Heart left ventricle (tissue), 16 donors: Measurements from ENCODE around the gene PARD3B. TPM values are rescaled to one million over a fixed set of nuclear protein-coding genes. Genes with fewer than 3 reads are reported as not detected.

Experiments
- ATAC-seq, 4 donors: fragments of 200-7000 bp; cut with Tn5 transposase; one replicate each; pipeline ENCODE4 v1.9.1; 2020 to 2022; ENCODE audit warnings: moderate library complexity in 4 of 4, mild to moderate bottlenecking in 3 of 4, moderate number of reproducible peaks in 1 of 4
- DNase-seq, 5 donors: peaks; one replicate each; pipeline ENCODE4 v3.0.0-alpha.2; 2020
- H3K27ac ChIP-seq, 12 donors: fragments of 200-600 bp; sonication (generic) in 4 of 12; one replicate each; pipeline versions ENCODE4 v1.5.0 to v1.8.0; 2016 to 2022; ENCODE audit warnings: mild to moderate bottlenecking in 2 of 12
- H3K27me3 ChIP-seq, 9 donors: fragments of 200-600 bp; sonication (generic) in 2 of 9; one replicate each; pipeline versions ENCODE4 v1.5.1 to v1.8.0; 2016 to 2022; ENCODE audit warnings: mild to moderate bottlenecking in 3 of 9
- H3K36me3 ChIP-seq, 9 donors: fragments of 200-600 bp; sonication (generic) in 2 of 9; one replicate each; pipeline versions ENCODE4 v1.5.0 to v1.8.0; 2018 to 2022; ENCODE audit warnings: mild to moderate bottlenecking in 2 of 9
- H3K4me1 ChIP-seq, 12 donors: fragments of 200-600 bp; sonication (generic) in 4 of 12; one replicate each; pipeline versions ENCODE4 v1.5.0 to v1.8.0; 2016 to 2022; ENCODE audit warnings: mild to moderate bottlenecking in 3 of 12
- H3K4me3 ChIP-seq, 12 donors: fragments of 200-600 bp; sonication (generic) in 4 of 12; one replicate each; pipeline versions ENCODE4 v1.5.0 to v1.8.0; 2017 to 2022; ENCODE audit warnings: mild to moderate bottlenecking in 9 of 12, moderate library complexity in 4 of 12
- H3K9me3 ChIP-seq, 12 donors: fragments of 200-600 bp; sonication (generic) in 4 of 12; one replicate each; pipeline versions ENCODE4 v1.5.0 to v1.8.0; 2016 to 2022; ENCODE audit warnings: mild to moderate bottlenecking in 1 of 12
- POLR2A ChIP-seq, 2 donors: fragments of 450-650 bp; IDR thresholded peaks; one replicate each; pipeline ENCODE4 v1.6.1; 2017; ENCODE audit warnings: antibody characterized with exemption in 2 of 2, mild to moderate bottlenecking in 2 of 2, moderate library complexity in 2 of 2
- WGBS, 4 donors: extraction: QIAGEN DNeasy Blood & Tissue Kit in 2 of 4; methylation state at CpG; one replicate each; pipeline versions ENCODE4 v1.1.5 to v1.1.7; 2013 to 2018; 5-methylcytosine and 5-hydroxymethylcytosine counted together
- intact Hi-C, 10 donors: fragments of 100-400 bp; cut with DNase I; formaldehyde crosslinking; loops; one replicate each; pipeline versions ENCODE4 v1.11.1 to v1.14.2; 2022
- polyA plus RNA-seq, 2 donors: library from polyadenylated mRNA; stranded (reverse); fragments of 200-250 nt; gene quantifications; one replicate each; pipeline ENCODE4 v1.2.3, GENCODE V29; 2013
- total RNA-seq, 9 donors: library from RNA; depleted of rRNA in 2 of 9; stranded (reverse); fragments of >200 nt in 2 of 9; fragmentation: NEBNext Ultra II Directional in 3 of 9; extraction: Animal tissue kit (Norgen Biotek cat#: 25700) in 3 of 9; gene quantifications; one replicate each; pipeline versions ENCODE4 v1.1.0 to v1.2.4, GENCODE V29; 2016 to 2023
- TF ChIP-seq, protein P1 (sequence below), 12 donors: fragments of 200-600 bp; sonication (generic) in 4 of 12; IDR thresholded peaks; one replicate each; pipeline versions ENCODE4 v1.5.0 to v1.8.0; 2018 to 2022; ENCODE audit warnings: antibody characterized with exemption in 12 of 12, mild to moderate bottlenecking in 5 of 12
- donor health status: ischemic (EF 13 %, LVEDD 7.1; RV severe dilation, severe dysfunction).
- donor health status: healthy with polysubstance abuse.
- donor health status: DM: no; HTN: yes; CAD: no.
- donor health status: DM: no; HTN: no; CAD: no.
- donor health status: ischemic (EF 25% LVEDD 6.9; RV normal size, moderate dysfunction).
- donor health status: ischemic (EF 25% LVEDD 5.7; RV mildly dilated, moderate dysfunction).
- donor health status: healthy.
- donor health status: DM: yes; HTN: yes; CAD: no.
- donor health status: ischemic (EF 35%, LVEDD 5.7; RV mildly dilated, moderate dysfunction).
- donor health status: nonischemic (EF 11% LVEDD 7.7; RV severe dilation, severe dysfunction).
- donor health status: DM: yes; HTN: yes; CAD: no.
- donor health status: PGD.
- donor health status: ischemic (EF 29% LVEDD 5.4; RV normal size, mild dysfunction).
- donor health status: nonischemic (EF 23%, LVEDD 6.1; RV moderate dilation, normal function).

PARD3B gene
- total and polyA plus RNA-seq, 11 donors: 0.71 to 15.1 (median 6.2) TPM

DNA sequence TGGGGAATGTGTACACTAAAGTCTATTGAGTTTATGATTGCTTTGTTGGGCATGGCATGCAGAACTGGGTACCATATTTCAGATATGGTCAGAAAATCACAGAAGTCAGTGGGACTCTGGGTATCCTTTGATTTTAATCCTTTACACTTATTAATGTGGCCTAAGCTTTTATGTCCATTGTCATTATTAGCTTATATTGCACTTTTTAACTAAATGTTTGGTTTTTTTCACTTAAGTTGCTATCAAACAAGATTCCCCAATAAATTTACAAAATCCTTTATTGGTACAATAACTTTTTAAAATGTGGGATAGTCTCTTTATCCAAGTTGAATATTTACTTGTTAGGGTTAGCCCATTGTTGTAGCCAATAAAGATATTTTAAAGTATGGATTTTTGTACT, 902.9 kb downstream of the PARD3B start:
- intact Hi-C loops: no loop called here
- no peak for DNase-seq
- H3K9me3 ChIP-seq: peaks cover 0 to 3% (median 0%) of the 10 kb centered on the region in 12 donors
- H3K36me3 ChIP-seq: no peaks in the 10 kb centered on the region
- H3K4me1 ChIP-seq: no peaks in the 10 kb centered on the region
- no peak overlapping the region for H3K27ac ChIP-seq
- no peak overlapping the region for H3K4me3 ChIP-seq
- TF ChIP-seq, protein P1, sequence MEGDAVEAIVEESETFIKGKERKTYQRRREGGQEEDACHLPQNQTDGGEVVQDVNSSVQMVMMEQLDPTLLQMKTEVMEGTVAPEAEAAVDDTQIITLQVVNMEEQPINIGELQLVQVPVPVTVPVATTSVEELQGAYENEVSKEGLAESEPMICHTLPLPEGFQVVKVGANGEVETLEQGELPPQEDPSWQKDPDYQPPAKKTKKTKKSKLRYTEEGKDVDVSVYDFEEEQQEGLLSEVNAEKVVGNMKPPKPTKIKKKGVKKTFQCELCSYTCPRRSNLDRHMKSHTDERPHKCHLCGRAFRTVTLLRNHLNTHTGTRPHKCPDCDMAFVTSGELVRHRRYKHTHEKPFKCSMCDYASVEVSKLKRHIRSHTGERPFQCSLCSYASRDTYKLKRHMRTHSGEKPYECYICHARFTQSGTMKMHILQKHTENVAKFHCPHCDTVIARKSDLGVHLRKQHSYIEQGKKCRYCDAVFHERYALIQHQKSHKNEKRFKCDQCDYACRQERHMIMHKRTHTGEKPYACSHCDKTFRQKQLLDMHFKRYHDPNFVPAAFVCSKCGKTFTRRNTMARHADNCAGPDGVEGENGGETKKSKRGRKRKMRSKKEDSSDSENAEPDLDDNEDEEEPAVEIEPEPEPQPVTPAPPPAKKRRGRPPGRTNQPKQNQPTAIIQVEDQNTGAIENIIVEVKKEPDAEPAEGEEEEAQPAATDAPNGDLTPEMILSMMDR (IDR thresholded peaks at IDR 0.05): no peak
- no peak for TF ChIP-seq POLR2A (IDR thresholded peaks at IDR 0.05)
- H3K27me3 ChIP-seq: no peaks in the 10 kb centered on the region
- ATAC-seq: no peak

DNA sequence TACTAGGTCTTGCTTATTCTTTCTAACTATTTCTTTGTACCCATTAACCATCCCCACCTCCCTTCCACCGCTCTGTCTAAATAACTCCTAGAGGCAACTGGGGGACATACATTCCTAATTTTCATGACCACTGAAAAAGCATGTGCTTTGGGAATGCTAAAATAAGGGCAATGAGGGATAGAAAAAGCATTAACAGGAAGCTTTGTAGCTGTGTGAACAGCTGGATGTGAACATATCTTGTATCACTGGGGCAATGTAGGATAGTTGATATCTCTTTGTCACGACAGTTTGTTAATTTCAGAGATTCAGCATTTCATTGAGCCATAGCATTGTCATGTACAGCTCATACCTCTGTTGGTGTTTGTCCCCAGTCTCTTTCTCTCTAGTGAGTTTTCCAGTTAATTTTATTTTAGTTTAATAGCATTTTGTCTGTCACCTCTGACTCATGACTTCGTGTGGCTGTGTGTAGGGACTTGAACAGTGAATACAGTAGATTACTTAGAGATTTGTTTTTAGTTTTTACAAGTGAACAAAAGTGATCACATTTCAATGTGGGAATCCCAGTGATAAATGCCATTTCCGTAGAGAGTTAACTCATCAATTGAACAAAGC, 906.7 kb downstream of the PARD3B start:
- no peak for DNase-seq

DNA sequence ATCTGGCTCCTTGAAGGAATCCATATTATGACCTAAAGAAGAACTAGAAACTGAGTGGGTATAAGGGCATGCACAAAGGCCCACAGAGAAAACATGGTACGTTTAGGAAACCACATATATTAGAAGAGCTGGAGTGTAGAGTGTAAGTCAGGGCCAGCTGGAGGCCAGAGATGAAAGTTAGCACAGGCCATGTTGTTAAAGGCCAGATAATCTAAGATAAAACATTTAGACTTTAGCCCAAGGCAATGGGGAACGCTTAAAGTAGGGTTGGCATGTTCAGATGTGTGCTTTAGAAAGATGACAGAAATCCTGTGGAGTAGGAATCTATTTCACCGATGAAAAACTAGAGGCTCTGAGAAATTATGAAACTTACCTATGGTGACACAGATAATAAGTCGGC, 907.9 kb downstream of the PARD3B start:
- Histone ChIP-seq H3K4me1 (no peaks in the 10 kb centered on the region), H3K4me3 (no peak overlapping the region), H3K9me3 (no peaks in the 10 kb centered on the region), H3K27ac (no peak overlapping the region), H3K36me3 (no peaks in the 10 kb centered on the region), H3K27me3 (no peaks in the 10 kb centered on the region)
- ATAC-seq: no peak
- WGBS, 4 donors: 87 to 96% (median 92%) methylated on average over 4 of the region's 4 CpGs
- intact Hi-C loops: no loop called here
- no peak for DNase-seq
- no peak for TF ChIP-seq POLR2A (IDR thresholded peaks at IDR 0.05)
- TF ChIP-seq, protein P1 (IDR thresholded peaks at IDR 0.05): no peak

More for the DNA sequence above, 906.7 kb downstream of the PARD3B start:
- Histone ChIP-seq H3K4me3 (no peak overlapping the region), H3K9me3 (no peaks in the 10 kb centered on the region), H3K4me1 (no peaks in the 10 kb centered on the region), H3K36me3 (no peaks in the 10 kb centered on the region), H3K27ac (no peak overlapping the region), H3K27me3 (no peaks in the 10 kb centered on the region)
- TF ChIP-seq POLR2A (IDR thresholded peaks at IDR 0.05): no peak
- TF ChIP-seq, protein P1 (IDR thresholded peaks at IDR 0.05): no peak
- no peak for ATAC-seq
- WGBS, 4 donors: 84 to 92% (median 88%) methylated on average over 4 of the region's 4 CpGs
- intact Hi-C loops: no loop called here

DNA sequence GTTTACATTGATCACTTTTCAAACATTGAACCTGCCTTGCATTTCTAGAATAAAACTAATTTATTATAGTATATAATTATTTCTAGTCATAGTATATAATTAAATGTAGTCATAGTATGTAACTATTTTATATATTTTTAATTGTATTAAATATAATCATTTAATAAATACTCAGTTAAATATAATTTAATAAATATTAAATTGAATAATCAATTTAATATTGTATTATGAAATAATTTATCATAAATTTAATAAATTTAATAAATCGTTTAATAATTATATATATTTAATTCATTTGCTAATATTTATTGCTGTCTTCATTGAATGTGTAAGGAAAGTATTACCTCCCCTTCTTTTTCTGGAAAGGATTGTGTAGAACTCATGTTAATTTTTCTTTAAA, 911.4 kb downstream of the PARD3B start:
- H3K4me3 ChIP-seq: no peak overlapping the region
- H3K27ac ChIP-seq: no peak overlapping the region
- DNase-seq: no peak
- WGBS, 4 donors: 92 to 98% (median 93%) methylated on average over 1 of the region's 1 CpG
- TF ChIP-seq POLR2A (IDR thresholded peaks at IDR 0.05): no peak
- TF ChIP-seq, protein P1 (IDR thresholded peaks at IDR 0.05): no peak
- intact Hi-C loops: no loop called here
- H3K27me3 ChIP-seq: no peaks in the 10 kb centered on the region
- peaks cover 0 to 11% (median 0%) of the 10 kb centered on the region in 12 donors for H3K4me1 ChIP-seq
- H3K36me3 ChIP-seq: no peaks in the 10 kb centered on the region
- no peaks in the 10 kb centered on the region for H3K9me3 ChIP-seq
- ATAC-seq: no peak
